ENCODE results near the gene TRIM65. TPM values are rescaled to one million over a fixed set of nuclear protein-coding genes. Genes with fewer than 3 reads are reported as not detected.

TRIM65 gene
- total and polyA plus RNA-seq, 3 donors from 2014 or later: 8.6 to 25.5 (median 23.4) TPM

- peak overlapping the region in 1 of 2 donors; percentile 80 for H3K27ac ChIP-seq
- peak overlapping the region; percentile 88 to 89 for H3K4me3 ChIP-seq
- H3K4me1 ChIP-seq: peaks cover 5% of the 10 kb centered on the region
- no peaks in the 10 kb centered on the region for H3K27me3 ChIP-seq
- H3K36me3 ChIP-seq (ENCODE audit: low read depth, missing control alignments): no peaks in the 10 kb centered on the region
- TF ChIP-seq POLR2A (IDR thresholded peaks at IDR 0.05): no peak
- no peak for TF ChIP-seq CTCF (IDR thresholded peaks at IDR 0.05)
- peak; percentile 31 for DNase-seq
- H3K9me3 ChIP-seq: no peaks in the 10 kb centered on the region
- WGBS, 2 donors: 13 to 23% methylated on average over 6 of the region's 6 CpGs
- intact Hi-C loops (cut with DNase I; ENCODE audit: low total_unique reads): no loop called here
These were observed 44.7 kb upstream of the TRIM65 start for GRCh38 chr17:75941442-75941819.

GRCh38 chr17:75940727-75941441 is 44.1 kb upstream of the TRIM65 start, which contains the start of gene FBF1:
TSS of gene FBF1 (minus strand) at chr17:75941042. CDS start at chr17:75938149, 2,893 bp downstream.
- Histone ChIP-seq H3K4me3 (peak within 1 kb of the TSS; percentile 88 to 89), H3K9me3 (no peaks in the 10 kb centered on the region), H3K27ac (peak within 1 kb of the TSS; percentile 80 to 83), H3K4me1 (peaks cover 5% of the 10 kb centered on the region), H3K27me3 (no peaks in the 10 kb centered on the region), H3K36me3 (ENCODE audit: low read depth, missing control alignments) (no peaks in the 10 kb centered on the region)
- peak; percentile 97 for DNase-seq
- intact Hi-C loops (cut with DNase I; ENCODE audit: low total_unique reads): no loop called here
- TF ChIP-seq CTCF (IDR thresholded peaks at IDR 0.05) (no peak), POLR2A (IDR thresholded peaks at IDR 0.05) (peak; percentile 62)
- 0 to 1% methylated on average over 22 to 45 of the region's 63 CpGs for WGBS, 2 donors

GRCh38 chr17:75937652-75938051 is 40.9 kb upstream of the TRIM65 start:
- no peak overlapping the region for H3K27ac ChIP-seq
- DNase-seq: no peak
- no peaks in the 10 kb centered on the region for H3K9me3 ChIP-seq
- intact Hi-C loops (cut with DNase I; ENCODE audit: low total_unique reads): no loop called here
- no peak overlapping the region for H3K4me3 ChIP-seq
- H3K36me3 ChIP-seq (ENCODE audit: low read depth, missing control alignments): no peaks in the 10 kb centered on the region
- no peaks in the 10 kb centered on the region for H3K27me3 ChIP-seq
- H3K4me1 ChIP-seq: peaks cover 5% of the 10 kb centered on the region
- WGBS, 2 donors: 89 to 90% methylated on average over 13 of the region's 13 CpGs
- TF ChIP-seq CTCF (IDR thresholded peaks at IDR 0.05): no peak

GRCh38 chr17:75933808-75934207 is 37.1 kb upstream of the TRIM65 start:
- TF ChIP-seq POLR2A (IDR thresholded peaks at IDR 0.05): no peak
- no peak for TF ChIP-seq CTCF (IDR thresholded peaks at IDR 0.05)
- no peak for DNase-seq
- peaks cover 6% of the 10 kb centered on the region for H3K4me1 ChIP-seq
- intact Hi-C loops (cut with DNase I; ENCODE audit: low total_unique reads): no loop called here
- 88 to 90% methylated on average over 4 of the region's 4 CpGs for WGBS, 2 donors
- H3K36me3 ChIP-seq (ENCODE audit: low read depth, missing control alignments): no peaks in the 10 kb centered on the region
- no peaks in the 10 kb centered on the region for H3K9me3 ChIP-seq
- H3K27ac ChIP-seq: no peak overlapping the region
- no peaks in the 10 kb centered on the region for H3K27me3 ChIP-seq
- H3K4me3 ChIP-seq: no peak overlapping the region

- Histone ChIP-seq H3K4me1 (peaks cover 6% of the 10 kb centered on the region), H3K4me3 (no peak overlapping the region), H3K36me3 (ENCODE audit: low read depth, missing control alignments) (no peaks in the 10 kb centered on the region), H3K9me3 (no peaks in the 10 kb centered on the region), H3K27me3 (no peaks in the 10 kb centered on the region), H3K27ac (no peak overlapping the region)
- no peak for DNase-seq
- 88 to 95% methylated on average over 5 of the region's 5 CpGs for WGBS, 2 donors
- TF ChIP-seq POLR2A (IDR thresholded peaks at IDR 0.05) (no peak), CTCF (IDR thresholded peaks at IDR 0.05) (no peak)
- intact Hi-C loops (cut with DNase I; ENCODE audit: low total_unique reads): no loop called here
These were observed 36.1 kb upstream of the TRIM65 start for GRCh38 chr17:75932852-75933251.
